ENCODE results near the gene ANKRD42.
"Not testable (repeated sequence)": the region's sequence is repeated elsewhere in the genome, so short reads cannot be mapped to it uniquely, and the experiment has no call there.

ANKRD42 gene

GRCh38 chr11:83205608-83206185 lies 12.2 kb downstream of the ANKRD42 start:
- Histone ChIP-seq H3K27me3 (ENCODE audit: insufficient read depth, low read length, poor library complexity, severe bottlenecking) (no peaks in the 10 kb centered on the region), H3K36me3 (ENCODE audit: insufficient read depth, low read length) (no peaks in the 10 kb centered on the region), H3K4me1 (ENCODE audit: insufficient read depth, low read length, poor library complexity, severe bottlenecking) (no peaks in the 10 kb centered on the region), H3K79me2 (ENCODE audit: insufficient read depth, low read length) (no peaks in the 10 kb centered on the region), H3K9me2 (replicated peaks; ENCODE audit: low read depth, low read length) (no peaks in the 10 kb centered on the region; the same call in 1 of the 2 replicates), H3F3A (ENCODE audit: low read depth) (no peaks in the 10 kb centered on the region), H3K4me3 (ENCODE audit: low read length, poor library complexity, severe bottlenecking) (no peak overlapping the region), H3K9ac (ENCODE audit: low read depth, low read length, poor library complexity, severe bottlenecking) (no peak overlapping the region), H2AFZ (ENCODE audit: low read length) (no peak overlapping the region), H3K4me2 (ENCODE audit: low read depth, low read length, poor library complexity, severe bottlenecking) (no peak overlapping the region), H4K20me1 (ENCODE audit: insufficient read depth, low read length, poor library complexity, severe bottlenecking) (no peaks in the 10 kb centered on the region), H3K9me3 (ENCODE audit: insufficient read depth, low read depth, low read length) (no peaks in the 10 kb centered on the region)
- TF ChIP-seq CTCF (conservative IDR thresholded peaks at IDR 0.05; ENCODE audit: low read length) (no peak), EZH2phosphoT487 (IDR thresholded peaks at IDR 0.05; ENCODE audit: borderline replicate concordance) (no peak)

GRCh38 chr11:83206221-83206620 lies 12.7 kb downstream of the ANKRD42 start:
- Histone ChIP-seq H3K9ac (ENCODE audit: low read depth, low read length, poor library complexity, severe bottlenecking) (no peak overlapping the region), H3K27me3 (ENCODE audit: insufficient read depth, low read length, poor library complexity, severe bottlenecking) (no peaks in the 10 kb centered on the region), H3K9me3 (ENCODE audit: insufficient read depth, low read depth, low read length) (no peaks in the 10 kb centered on the region), H3K4me2 (ENCODE audit: low read depth, low read length, poor library complexity, severe bottlenecking) (no peak overlapping the region), H3F3A (ENCODE audit: low read depth) (no peaks in the 10 kb centered on the region), H4K20me1 (ENCODE audit: insufficient read depth, low read length, poor library complexity, severe bottlenecking) (no peaks in the 10 kb centered on the region), H3K79me2 (ENCODE audit: insufficient read depth, low read length) (no peaks in the 10 kb centered on the region), H3K4me1 (ENCODE audit: insufficient read depth, low read length, poor library complexity, severe bottlenecking) (no peaks in the 10 kb centered on the region), H2AFZ (ENCODE audit: low read length) (no peak overlapping the region), H3K4me3 (ENCODE audit: low read length, poor library complexity, severe bottlenecking) (no peak overlapping the region), H3K9me2 (replicated peaks; ENCODE audit: low read depth, low read length) (no peaks in the 10 kb centered on the region; the same call in 1 of the 2 replicates), H3K36me3 (ENCODE audit: insufficient read depth, low read length) (no peaks in the 10 kb centered on the region)
- TF ChIP-seq EZH2phosphoT487 (IDR thresholded peaks at IDR 0.05; ENCODE audit: borderline replicate concordance) (no peak), CTCF (conservative IDR thresholded peaks at IDR 0.05; ENCODE audit: low read length) (no peak)

GRCh38 chr11:83206771-83207382 lies 13.4 kb downstream of the ANKRD42 start:
- H3K36me3 ChIP-seq (ENCODE audit: insufficient read depth, low read length); H3K4me2 ChIP-seq (ENCODE audit: low read depth, low read length, poor library complexity, severe bottlenecking); H2AFZ ChIP-seq (ENCODE audit: low read length): not testable (repeated sequence)

GRCh38 chr11:83219095-83219494 lies 25.6 kb downstream of the ANKRD42 start:
- Histone ChIP-seq H3K9ac (ENCODE audit: low read depth, low read length, poor library complexity, severe bottlenecking) (no peak overlapping the region), H3K9me3 (ENCODE audit: insufficient read depth, low read depth, low read length) (no peaks in the 10 kb centered on the region)

More at GRCh38 chr11:83206771-83207382, 13.4 kb downstream of the ANKRD42 start:
- H3K9me3 ChIP-seq (ENCODE audit: insufficient read depth, low read depth, low read length); H3K9me2 ChIP-seq (replicated peaks; ENCODE audit: low read depth, low read length); H4K20me1 ChIP-seq (ENCODE audit: insufficient read depth, low read length, poor library complexity, severe bottlenecking); H3F3A ChIP-seq (ENCODE audit: low read depth); H3K9ac ChIP-seq (ENCODE audit: low read depth, low read length, poor library complexity, severe bottlenecking); H3K4me3 ChIP-seq (ENCODE audit: low read length, poor library complexity, severe bottlenecking); H3K27me3 ChIP-seq (ENCODE audit: insufficient read depth, low read length, poor library complexity, severe bottlenecking); H3K4me1 ChIP-seq (ENCODE audit: insufficient read depth, low read length, poor library complexity, severe bottlenecking); H3K79me2 ChIP-seq (ENCODE audit: insufficient read depth, low read length): not testable (repeated sequence)

More at GRCh38 chr11:83219095-83219494, 25.6 kb downstream of the ANKRD42 start:
- Histone ChIP-seq H3K4me2 (ENCODE audit: low read depth, low read length, poor library complexity, severe bottlenecking) (no peak overlapping the region), H3K4me3 (ENCODE audit: low read length, poor library complexity, severe bottlenecking) (no peak overlapping the region), H3F3A (ENCODE audit: low read depth) (no peaks in the 10 kb centered on the region), H4K20me1 (ENCODE audit: insufficient read depth, low read length, poor library complexity, severe bottlenecking) (no peaks in the 10 kb centered on the region), H2AFZ (ENCODE audit: low read length) (no peak overlapping the region), H3K27me3 (ENCODE audit: insufficient read depth, low read length, poor library complexity, severe bottlenecking) (no peaks in the 10 kb centered on the region), H3K4me1 (ENCODE audit: insufficient read depth, low read length, poor library complexity, severe bottlenecking) (no peaks in the 10 kb centered on the region), H3K9me2 (replicated peaks; ENCODE audit: low read depth, low read length) (no peaks in the 10 kb centered on the region), H3K79me2 (ENCODE audit: insufficient read depth, low read length) (no peaks in the 10 kb centered on the region), H3K36me3 (ENCODE audit: insufficient read depth, low read length) (no peaks in the 10 kb centered on the region)
- TF ChIP-seq CTCF (conservative IDR thresholded peaks at IDR 0.05; ENCODE audit: low read length) (peak; percentile 40), EZH2phosphoT487 (IDR thresholded peaks at IDR 0.05; ENCODE audit: borderline replicate concordance) (no peak)
